IMR-90 (cell line): ENCODE results near the gene CD96. TPM values are rescaled to one million over a fixed set of nuclear protein-coding genes. Genes with fewer than 3 reads are reported as not detected.

Experiments
- ATAC-seq: fragments of 200-7000 bp; cut with Tn5 transposase; 2 replicates; pipeline ENCODE4 v1.9.1; 2020; ENCODE audit warnings: low read depth, mild to moderate bottlenecking, moderate library complexity
- BruUV-seq: library from RNA; stranded (reverse); fragments of 400-500 nt; replicated peaks from 2 replicates; lab custom pipeline; 2021; lab: Mats Ljungman, UMichigan
- CTCF ChIA-PET: fragments of 300-600 bp; formaldehyde crosslinking; extraction: SDS; loops from one replicate; lab custom pipeline; 2021; ENCODE audit warnings: antibody characterized with exemption; lab: Yijun Ruan, JAX
- POLR2A ChIA-PET: fragments of 300-600 bp; sonication (Branson Sonifier 250); formaldehyde crosslinking; loops from one replicate; lab custom pipeline; 2022; ENCODE audit warnings: antibody characterized with exemption; ENCODE audit not compliant: unreplicated experiment; lab: Charles Lee
- DNase-seq: peaks from one replicate; pipeline ENCODE4 v3.0.0; 2013
- H2AFZ ChIP-seq: replicated peaks from 2 replicates; pipeline ENCODE3; 2013; ENCODE audit warnings: low read length, mild to moderate bottlenecking; ENCODE audit not compliant: poor library complexity
- H2AK5ac ChIP-seq: 2 replicates; pipeline ENCODE4 v1.6.1; 2013; ENCODE audit warnings: low read depth, low read length, inconsistent platforms
- H2AK9ac ChIP-seq: replicated peaks from 2 replicates; pipeline ENCODE3; 2013; ENCODE audit warnings: mild to moderate bottlenecking, low read depth, low read length, moderate library complexity; ENCODE audit not compliant: poor library complexity
- H2BK120ac ChIP-seq: 2 replicates; pipeline ENCODE4 v1.6.1; 2013; ENCODE audit warnings: low read depth, low read length, inconsistent platforms
- H2BK15ac ChIP-seq: 3 replicates; pipeline ENCODE4 v1.6.1; 2013; ENCODE audit warnings: low read depth, low read length, inconsistent platforms
- H2BK20ac ChIP-seq: 2 replicates; pipeline ENCODE4 v1.6.1; 2013; ENCODE audit warnings: low read depth, mild to moderate bottlenecking, inconsistent platforms, low read length, moderate library complexity
- H2BK5ac ChIP-seq: 2 replicates; pipeline ENCODE4 v1.6.1; 2013; ENCODE audit warnings: mild to moderate bottlenecking, low read depth, low read length, inconsistent platforms; ENCODE audit not compliant: poor library complexity, severe bottlenecking
- H3K14ac ChIP-seq: replicated peaks from 2 replicates; pipeline ENCODE4 v1.6.1; 2013; ENCODE audit warnings: low read depth, low read length, inconsistent platforms
- H3K18ac ChIP-seq: 2 replicates; pipeline ENCODE4 v1.6.1; 2013; ENCODE audit warnings: low read depth, low read length, control low read depth
- H3K23ac ChIP-seq: 2 replicates; pipeline ENCODE4 v1.6.1; 2013; ENCODE audit warnings: low read depth, low read length, inconsistent platforms
- H3K27ac ChIP-seq: 2 replicates; pipeline ENCODE4 v1.5.1; 2013; ENCODE audit warnings: mild to moderate bottlenecking, control low read depth, low read length; ENCODE audit not compliant: insufficient read depth
- H3K27me3 ChIP-seq: 2 replicates; pipeline ENCODE4 v1.6.1; 2013; ENCODE audit warnings: low read length; ENCODE audit not compliant: control insufficient read depth, insufficient read depth
- H3K36me3 ChIP-seq: 2 replicates; pipeline ENCODE4 v1.6.1; 2013; ENCODE audit warnings: low read length, mixed read lengths; ENCODE audit not compliant: control insufficient read depth, insufficient read depth
- H3K4ac ChIP-seq: 2 replicates; pipeline ENCODE4 v1.6.1; 2013; ENCODE audit warnings: low read depth, low read length, inconsistent platforms
- H3K4me1 ChIP-seq: 2 replicates; pipeline ENCODE4 v1.6.1; 2013; ENCODE audit warnings: low read length, mixed read lengths; ENCODE audit not compliant: control insufficient read depth, insufficient read depth
- H3K4me2 ChIP-seq: 2 replicates; pipeline ENCODE4 v1.6.1; 2013; ENCODE audit warnings: low read depth, mild to moderate bottlenecking, control low read depth, low read length, moderate library complexity
- H3K4me3 ChIP-seq: 2 replicates; pipeline ENCODE4 v1.5.1; 2013; ENCODE audit warnings: low read depth, mild to moderate bottlenecking, control low read depth, low read length, moderate library complexity; ENCODE audit not compliant: insufficient read depth
- H3K56ac ChIP-seq: 2 replicates; pipeline ENCODE4 v1.6.1; 2013; ENCODE audit warnings: low read length, inconsistent platforms; ENCODE audit not compliant: insufficient read depth; ENCODE audit errors: extremely low read depth
- H3K79me1 ChIP-seq, 2 experiments: 2 replicates each; pipeline ENCODE4 v1.6.1; 2013; ENCODE audit warnings: low read length in 2 of 2, inconsistent platforms in 1 of 2, low read depth in 1 of 2
- H3K9ac ChIP-seq: 2 replicates; pipeline ENCODE4 v1.6.1; 2013; ENCODE audit warnings: low read depth, low read length, control low read depth
- H3K9me1 ChIP-seq: 2 replicates; pipeline ENCODE4 v1.6.1; 2013; ENCODE audit warnings: low read length, inconsistent platforms; ENCODE audit not compliant: insufficient read depth
- H3K9me3 ChIP-seq: 2 replicates; pipeline ENCODE4 v1.6.1; 2013; ENCODE audit warnings: low read length; ENCODE audit not compliant: control insufficient read depth, insufficient read depth
- H4K20me1 ChIP-seq: 2 replicates; pipeline ENCODE4 v1.6.1; 2013; ENCODE audit warnings: low read length, inconsistent platforms; ENCODE audit not compliant: insufficient read depth
- H4K5ac ChIP-seq: 2 replicates; pipeline ENCODE4 v1.6.1; 2013; ENCODE audit warnings: mild to moderate bottlenecking, low read depth, low read length, control low read depth
- H4K8ac ChIP-seq, 2 experiments: 2 replicates each; pipeline ENCODE4 v1.6.1; 2013; ENCODE audit warnings: low read depth in 2 of 2, low read length in 2 of 2, control low read depth in 1 of 2, inconsistent platforms in 1 of 2
- H4K91ac ChIP-seq: 2 replicates; pipeline ENCODE4 v1.6.1; 2013; ENCODE audit warnings: low read depth, low read length, inconsistent platforms; ENCODE audit not compliant: insufficient read depth
- BHLHE40 ChIP-seq: fragments of 150-350 bp; IDR thresholded peaks from 2 replicates; pipeline ENCODE4 v1.6.1; 2016; ENCODE audit warnings: mild to moderate bottlenecking, low read depth, low read length
- CEBPB ChIP-seq: IDR thresholded peaks from 2 replicates; pipeline ENCODE4 v1.6.1; 2012; ENCODE audit warnings: low read depth, low read length, improper control_type of control experiment
- CHD1 ChIP-seq: IDR thresholded peaks from 2 replicates; pipeline ENCODE4 v1.6.1; 2012; ENCODE audit warnings: low read depth, low read length, improper control_type of control experiment
- CTCF ChIP-seq: conservative IDR thresholded peaks from 2 replicates; pipeline ENCODE4 v1.5.1; 2012; ENCODE audit warnings: mild to moderate bottlenecking, low read depth, low read length, improper control_type of control experiment
- ELK1 ChIP-seq: fragments of 150-350 bp; IDR thresholded peaks from 2 replicates; pipeline ENCODE4 v1.6.1; 2016; ENCODE audit warnings: low read depth, mild to moderate bottlenecking, low read length, moderate library complexity, borderline replicate concordance
- FOS ChIP-seq: fragments of 150-350 bp; IDR thresholded peaks from 2 replicates; pipeline ENCODE4 v1.6.1; 2016; ENCODE audit warnings: low read depth, low read length
- MAFK ChIP-seq: IDR thresholded peaks from 2 replicates; pipeline ENCODE4 v1.6.1; 2012; ENCODE audit warnings: low read depth, low read length, improper control_type of control experiment
- MAZ ChIP-seq: IDR thresholded peaks from 2 replicates; pipeline ENCODE4 v1.6.1; 2012; ENCODE audit warnings: low read depth, mild to moderate bottlenecking, low read length, improper control_type of control experiment, moderate library complexity, borderline replicate concordance
- MXI1 ChIP-seq: IDR thresholded peaks from 2 replicates; pipeline ENCODE4 v1.6.1; 2012; ENCODE audit warnings: low read depth, mild to moderate bottlenecking, low read length, moderate library complexity, borderline replicate concordance
- POLR2A ChIP-seq: IDR thresholded peaks from 2 replicates; pipeline ENCODE4 v1.6.1; 2012; ENCODE audit warnings: mild to moderate bottlenecking, low read depth, low read length
- RAD21 ChIP-seq: IDR thresholded peaks from 2 replicates; pipeline ENCODE4 v1.6.1; 2012; ENCODE audit warnings: low read length, improper control_type of control experiment
- RCOR1 ChIP-seq: IDR thresholded peaks from 2 replicates; pipeline ENCODE4 v1.6.1; 2012; ENCODE audit warnings: mild to moderate bottlenecking, low read length, improper control_type of control experiment; ENCODE audit not compliant: insufficient replicate concordance
- RFX5 ChIP-seq: IDR thresholded peaks from 2 replicates; pipeline ENCODE4 v1.8.0; 2012; ENCODE audit warnings: low read depth, mild to moderate bottlenecking, low read length, moderate library complexity
- SMC3 ChIP-seq: fragments of 150-350 bp; IDR thresholded peaks from 2 replicates; pipeline ENCODE4 v1.6.1; 2016; ENCODE audit warnings: low read depth, mild to moderate bottlenecking, antibody characterized with exemption, low read length, moderate library complexity
- USF2 ChIP-seq: fragments of 150-350 bp; IDR thresholded peaks from 2 replicates; pipeline ENCODE4 v1.6.1; 2017; ENCODE audit warnings: mild to moderate bottlenecking, antibody characterized with exemption, low read length, low read depth
- dilution Hi-C: fragments of 300-500 bp; cut with HindIII; formaldehyde crosslinking; loops from one replicate; pipeline ENCODE4 v1.14.3; 2018; ENCODE audit warnings: low sequenced_read_pairs; ENCODE audit not compliant: unreplicated experiment
- in situ Hi-C: fragments of 300-500 bp; cut with MboI; formaldehyde crosslinking; loops from 3 replicates; pipeline ENCODE4 v1.14.3; 2019; ENCODE audit warnings: low sequenced_read_pairs, inconsistent platforms, mixed read lengths
- intact Hi-C: fragments of 100-400 bp; cut with micrococcal nuclease; formaldehyde crosslinking; loops from 2 replicates; pipeline ENCODE4 v1.10.0; 2022
- polyA plus RNA-seq, 3 experiments: library from polyadenylated mRNA; depleted of rRNA; stranded (reverse); fragments of >200 nt; gene quantifications; 2 replicates each; pipeline ENCODE4 v1.2.3, GENCODE V29; 2012; ENCODE audit warnings: low replicate concordance in 1 of 3
- total RNA-seq: library from RNA; depleted of rRNA; stranded (reverse); fragments of >200 nt; gene quantifications from 2 replicates; pipeline ENCODE4 v1.2.3, GENCODE V29; 2012

The CD96 gene
- total and polyA plus RNA-seq, 2 of the 4 experiments (the other 2 are of a cell fraction), result 0.05 to 0.18 TPM

GRCh38 chr3:111668326-111668725 lies 126.3 kb downstream of the CD96 start:
- BruUV-seq, result no TSS peak
- Histone ChIP-seq H3K36me3 (no peaks in the 10 kb centered on the region), H3K4me3 (no peak overlapping the region), H3K4me1 (peaks cover 5% of the 10 kb centered on the region), H4K20me1 (no peaks in the 10 kb centered on the region), H3K4ac (no peak overlapping the region), H4K5ac (no peak overlapping the region), H2BK5ac (no peak overlapping the region), H3K4me2 (no peak overlapping the region), H2BK120ac (no peak overlapping the region), H2AK9ac (no peak overlapping the region), H2BK20ac (no peak overlapping the region), H4K8ac (no peak overlapping the region), H3K27me3 (no peaks in the 10 kb centered on the region), H2BK15ac (no peak overlapping the region), H3K79me1 (no peaks in the 10 kb centered on the region), H3K18ac (no peak overlapping the region), H3K9me1 (peaks cover 10% of the 10 kb centered on the region; the same call in 1 of the 2 replicates), H4K91ac (no peak overlapping the region), H3K56ac (no peak overlapping the region), H3K27ac (no peak overlapping the region), H2AK5ac (no peak overlapping the region), H3K9me3 (no peaks in the 10 kb centered on the region), H2AFZ (no peak overlapping the region), H3K9ac (no peak overlapping the region), H3K14ac (no peak overlapping the region), H3K23ac (no peak overlapping the region)
- ATAC-seq (no peak), DNase-seq (no peak)
- dilution Hi-C loops (no loop called here), intact Hi-C loops (loop anchor here (2.0 to 5.0 kb wide), 3 partner anchors 91 to 299 kb away; no protein-coding TSS in a partner anchor), in situ Hi-C loops (no loop called here)
- ChIA-PET POLR2A (no interaction called here), CTCF (interaction anchor here (0.8 to 3.3 kb wide), 12 partner anchors 8 to 90 kb away, joined by 3 to 19 read pairs (median 5); no protein-coding TSS in a partner anchor)
- TF ChIP-seq MAZ, result no peak
- TF ChIP-seq RFX5, result no peak
- no peak for TF ChIP-seq CHD1
- TF ChIP-seq CTCF, result no peak
- no peak for TF ChIP-seq RAD21
- TF ChIP-seq CEBPB, result no peak
- no peak for TF ChIP-seq SMC3
- no peak for TF ChIP-seq USF2
- no peak for TF ChIP-seq FOS
- no peak for TF ChIP-seq POLR2A
- TF ChIP-seq BHLHE40, result no peak
- TF ChIP-seq RCOR1, result no peak
- no peak for TF ChIP-seq MXI1
- no peak for TF ChIP-seq MAFK
- TF ChIP-seq ELK1, result no peak
